HL-60/S4 treated with retinoic acid at 250 ng/mL for 4 days and 3 days (cell line): Measurements from ENCODE around the gene BLVRA.

Source experiments
- in situ Hi-C: fragments of 300-500 bp; cut with MboI; formaldehyde crosslinking; loops from 2 replicates; pipeline ENCODE4 v1.7.0; 2022; ENCODE audit warnings: low sequenced_read_pairs

The BLVRA gene

DNA sequence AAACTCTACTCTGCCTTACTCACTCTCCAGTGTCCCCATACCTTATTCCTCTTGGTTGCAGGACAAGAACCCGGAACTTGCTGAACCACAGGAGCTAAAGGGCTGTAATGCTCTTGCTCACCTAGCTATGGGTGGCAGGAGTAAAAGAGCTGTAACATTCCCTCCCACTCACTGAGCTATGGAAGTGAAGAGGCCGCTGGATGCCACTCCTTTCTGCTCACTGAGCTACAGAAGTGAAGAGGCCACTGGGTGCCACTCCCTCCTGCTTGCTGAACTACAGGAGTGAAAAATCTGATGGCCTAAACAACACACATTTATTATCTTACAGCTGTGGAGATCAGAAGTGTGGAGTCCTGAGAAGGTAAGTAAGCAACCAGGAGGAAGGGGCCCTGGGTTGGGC, 93.3 kb downstream of the BLVRA start:
- in situ Hi-C loops: no loop called here

DNA sequence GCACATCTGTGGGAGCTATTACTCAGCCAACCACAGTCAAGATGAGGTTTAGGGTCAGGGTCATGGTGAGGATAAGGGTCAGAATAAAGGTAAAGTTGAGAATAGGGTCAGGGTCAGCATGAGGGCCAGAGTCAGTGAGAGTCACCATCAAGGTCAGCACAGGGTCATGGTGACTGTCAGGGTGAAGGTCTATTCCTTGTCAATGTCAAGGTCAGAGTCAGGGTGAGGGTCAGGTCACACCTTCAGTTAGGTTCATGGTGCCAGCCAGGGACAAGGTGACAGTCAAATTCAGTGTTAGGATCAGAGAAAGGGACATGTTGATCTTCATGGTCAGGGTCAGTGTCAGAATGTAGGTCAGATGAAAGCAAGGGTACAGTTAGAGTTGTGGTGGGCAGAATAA, 96.7 kb downstream of the BLVRA start:
- in situ Hi-C loops: no loop called here

GRCh38 chr7:43856316-43856715, 97.8 kb downstream of the BLVRA start:
- in situ Hi-C loops: no loop called here
